ENCODE measurements around the gene ERP29.

DNA sequence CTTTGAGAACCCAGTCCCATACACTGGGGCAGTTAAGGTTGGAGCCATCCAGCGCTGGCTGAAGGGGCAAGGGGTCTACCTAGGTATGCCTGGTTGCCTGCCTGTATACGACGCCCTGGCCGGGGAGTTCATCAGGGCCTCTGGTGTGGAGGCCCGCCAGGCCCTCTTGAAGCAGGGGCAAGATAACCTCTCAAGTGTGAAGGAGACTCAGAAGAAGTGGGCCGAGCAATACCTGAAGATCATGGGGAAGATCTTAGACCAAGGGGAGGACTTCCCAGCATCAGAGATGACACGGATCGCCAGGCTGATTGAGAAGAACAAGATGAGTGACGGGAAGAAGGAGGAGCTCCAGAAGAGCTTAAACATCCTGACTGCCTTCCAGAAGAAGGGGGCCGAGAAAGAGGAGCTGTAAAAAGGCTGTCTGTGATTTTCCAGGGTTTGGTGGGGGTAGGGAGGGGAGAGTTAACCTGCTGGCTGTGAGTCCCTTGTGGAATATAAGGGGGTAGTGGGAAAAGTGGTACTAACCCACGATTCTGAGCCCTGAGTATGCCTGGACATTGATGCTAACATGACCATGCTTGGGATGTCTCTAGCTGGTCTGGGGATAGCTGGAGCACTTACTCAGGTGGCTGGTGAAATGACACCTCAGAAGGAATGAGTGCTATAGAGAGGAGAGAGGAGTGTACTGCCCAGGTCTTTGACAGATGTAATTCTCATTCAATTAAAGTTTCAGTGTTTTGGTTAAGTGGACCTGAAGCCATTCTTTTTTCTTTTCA is 9.2 kb downstream of the ERP29 start:
- no peak for TF ChIP-seq CTCF (IDR thresholded peaks at IDR 0.05)
- TF ChIP-seq ZFX (IDR thresholded peaks at IDR 0.05; ENCODE audit: borderline replicate concordance): no peak
